CD4-positive, alpha-beta memory T cell (primary cell): Measurements from ENCODE around the gene FUT6. TPM values are rescaled to one million over a fixed set of nuclear protein-coding genes. Genes with fewer than 3 reads are reported as not detected.

Source experiments
- CTCF ChIA-PET: fragments of 350-600 bp; sonication (Branson Sonifier 250); formaldehyde crosslinking; loops from one replicate; lab custom pipeline; 2021; ENCODE audit warnings: inconsistent platforms; ENCODE audit not compliant: partially characterized antibody; lab: Charles Lee
- POLR2A ChIA-PET: fragments of 350-600 bp; sonication (Branson Sonifier 250); formaldehyde crosslinking; loops from one replicate; lab custom pipeline; 2021; ENCODE audit not compliant: partially characterized antibody; lab: Charles Lee
- DNase-seq, 5 donors: peaks; one replicate each; pipeline versions ENCODE4 v3.0.0 to v3.0.0-alpha.2; 2020 to 2022; ENCODE audit warnings: mixed read lengths in 1 of 5
- H3K27ac ChIP-seq: one replicate; pipeline ENCODE4 v1.7.0; 2013; ENCODE audit warnings: low read depth, low read length
- H3K27me3 ChIP-seq: 2 replicates; pipeline ENCODE4 v1.7.0; 2013; ENCODE audit warnings: mild to moderate bottlenecking, low read length, moderate library complexity; ENCODE audit not compliant: insufficient read depth
- H3K36me3 ChIP-seq: 2 replicates; pipeline ENCODE4 v1.7.0; 2013; ENCODE audit warnings: mild to moderate bottlenecking, low read length, moderate library complexity; ENCODE audit not compliant: insufficient read depth
- H3K4me1 ChIP-seq: 2 replicates; pipeline ENCODE4 v1.7.0; 2013; ENCODE audit warnings: mild to moderate bottlenecking, low read length, moderate library complexity; ENCODE audit not compliant: insufficient read depth
- H3K4me3 ChIP-seq, 2 donors: one replicate each; pipeline ENCODE4 v1.7.0; 2013; ENCODE audit warnings: low read length in 2 of 2, mild to moderate bottlenecking in 1 of 2
- H3K9me3 ChIP-seq, 2 donors: one replicate each; pipeline ENCODE4 v1.7.0; 2013; ENCODE audit warnings: low read length in 2 of 2, control low read depth in 1 of 2; ENCODE audit not compliant: control insufficient read depth in 1 of 2
- H3K27ac Mint-ChIP-seq, 7 donors: one replicate each; pipeline ENCODE4 v1.8.0; 2020 to 2021; ENCODE audit warnings: mixed read lengths in 7 of 7, mild to moderate bottlenecking in 6 of 7, inconsistent platforms in 3 of 7, moderate library complexity in 3 of 7
- H3K27me3 Mint-ChIP-seq, 2 donors: one replicate each; pipeline ENCODE4 v1.8.0; 2020 to 2021; ENCODE audit warnings: mixed read lengths in 2 of 2
- H3K36me3 Mint-ChIP-seq, 2 donors: one replicate each; pipeline ENCODE4 v1.8.0; 2020 to 2021; ENCODE audit warnings: mixed read lengths in 2 of 2, inconsistent platforms in 1 of 2, mild to moderate bottlenecking in 1 of 2
- H3K4me1 Mint-ChIP-seq, 4 donors: one replicate each; pipeline ENCODE4 v1.8.0; 2020 to 2021; ENCODE audit warnings: mixed read lengths in 4 of 4, mild to moderate bottlenecking in 1 of 4
- H3K4me3 Mint-ChIP-seq, 8 donors: one replicate each; pipeline ENCODE4 v1.8.0; 2020 to 2021; ENCODE audit warnings: mixed read lengths in 8 of 8, mild to moderate bottlenecking in 7 of 8, moderate library complexity in 6 of 8, inconsistent platforms in 3 of 8
- H3K9me3 Mint-ChIP-seq, 8 donors: one replicate each; pipeline ENCODE4 v1.8.0; 2020 to 2021; ENCODE audit warnings: mixed read lengths in 8 of 8, mild to moderate bottlenecking in 5 of 8, inconsistent platforms in 3 of 8, moderate library complexity in 1 of 8
- intact Hi-C: fragments of 100-400 bp; cut with micrococcal nuclease; formaldehyde crosslinking; loops from one replicate; pipeline ENCODE4 v1.15.1; 2023
- polyA plus RNA-seq, 2 donors: library from polyadenylated mRNA; unstranded; fragments of 300-500 nt; fragmentation: Illumina TruSeq; gene quantifications; one replicate each; pipeline ENCODE4 v1.2.3, GENCODE V29; 2021
- total RNA-seq, 2 experiments: library from RNA; stranded (reverse); gene quantifications; one replicate each; pipeline ENCODE4 v1.2.3, GENCODE V29; 2021

Gene FUT6
- total and polyA plus RNA-seq, 4 experiments from 2014 or later: not detected

GRCh38 chr19:5806905-5807304 lies 32.6 kb downstream of the FUT6 start:
- no peaks in the 10 kb centered on the region for H3K27me3 ChIP-seq
- POLR2A ChIA-PET: interaction anchor here (1.4 kb wide), 1 partner anchor 16 kb away, joined by 5 read pairs; the partner anchor contains the start of gene DUS3L
- no peaks in the 10 kb centered on the region for H3K36me3 ChIP-seq
- H3K27ac Mint-ChIP-seq: peak overlapping the region in 2 of 7 donors; percentile 42 to 63
- no peaks in the 10 kb centered on the region for H3K36me3 Mint-ChIP-seq
- H3K27ac ChIP-seq: no peak overlapping the region
- peaks cover 19% of the 10 kb centered on the region for H3K4me1 ChIP-seq
- H3K4me3 Mint-ChIP-seq: peak overlapping the region in 2 of 8 donors; percentile 25 to 27
- DNase-seq: no peak
- intact Hi-C loops: no loop called here
- CTCF ChIA-PET: interaction anchor here (0.8 to 1.8 kb wide), 4 partner anchors 12 to 215 kb away, joined by 3 to 12 read pairs (median 6); no protein-coding TSS in a partner anchor
- H3K9me3 Mint-ChIP-seq: no peaks in the 10 kb centered on the region
- H3K4me3 ChIP-seq: no peak overlapping the region
- no peaks in the 10 kb centered on the region for H3K9me3 ChIP-seq
- H3K4me1 Mint-ChIP-seq: peaks cover 5 to 27% (median 13%) of the 10 kb centered on the region in 4 donors
- H3K27me3 Mint-ChIP-seq: peaks cover 4 to 6% of the 10 kb centered on the region in 2 donors

GRCh38 chr19:5806133-5806489 lies 33.4 kb downstream of the FUT6 start:
- POLR2A ChIA-PET: interaction anchor here (1.4 kb wide), 1 partner anchor 16 kb away, joined by 5 read pairs; the partner anchor contains the start of gene DUS3L
- no peaks in the 10 kb centered on the region for H3K9me3 ChIP-seq
- H3K4me3 Mint-ChIP-seq: no peak overlapping the region

GRCh38 chr19:5805462-5806132 lies 33.9 kb downstream of the FUT6 start:
- Mint-ChIP-seq H3K27me3 (peaks cover 7 to 8% of the 10 kb centered on the region in 2 donors), H3K36me3 (no peaks in the 10 kb centered on the region), H3K27ac (peak overlapping the region in 6 of 7 donors; percentile 13 to 79 (median 36)), H3K4me1 (peaks cover 6 to 30% (median 15%) of the 10 kb centered on the region in 4 donors), H3K9me3 (no peaks in the 10 kb centered on the region), H3K4me3 (peak overlapping the region; percentile 25 to 64 (median 54))
- Histone ChIP-seq H3K27me3 (no peaks in the 10 kb centered on the region), H3K9me3 (no peaks in the 10 kb centered on the region), H3K36me3 (no peaks in the 10 kb centered on the region), H3K4me3 (no peak overlapping the region), H3K4me1 (peaks cover 20% of the 10 kb centered on the region), H3K27ac (no peak overlapping the region)
- ChIA-PET POLR2A (interaction anchor here (1.4 kb wide), 1 partner anchor 15 kb away, joined by 5 read pairs; the partner anchor contains the start of gene DUS3L), CTCF (interaction anchor here (1.2 to 1.8 kb wide), 2 partner anchors 11 to 217 kb away, joined by 4 to 12 read pairs; no protein-coding TSS in a partner anchor)
- intact Hi-C loops: loop anchor here (2.0 kb wide), 2 partner anchors 15 to 23 kb away; partner anchors contain the start of gene DUS3L
- DNase-seq: peak; percentile 45 to 73 (median 54)

More at GRCh38 chr19:5806133-5806489, 33.4 kb downstream of the FUT6 start:
- Mint-ChIP-seq H3K27me3 (peaks cover 7% of the 10 kb centered on the region in 2 donors), H3K36me3 (no peaks in the 10 kb centered on the region), H3K4me1 (peaks cover 6 to 30% (median 15%) of the 10 kb centered on the region in 4 donors), H3K9me3 (no peaks in the 10 kb centered on the region), H3K27ac (peak overlapping the region in 3 of 7 donors; percentile 31 to 79 (median 63))
- no peak for DNase-seq
- intact Hi-C loops: no loop called here
- CTCF ChIA-PET: interaction anchor here (0.8 to 1.8 kb wide), 4 partner anchors 12 to 216 kb away, joined by 3 to 12 read pairs (median 6); no protein-coding TSS in a partner anchor
- H3K27me3 ChIP-seq: no peaks in the 10 kb centered on the region
- H3K4me3 ChIP-seq: no peak overlapping the region
- no peak overlapping the region for H3K27ac ChIP-seq
- peaks cover 20% of the 10 kb centered on the region for H3K4me1 ChIP-seq
- H3K36me3 ChIP-seq: no peaks in the 10 kb centered on the region

GRCh38 chr19:5804516-5805461 lies 34.7 kb downstream of the FUT6 start, which contains the start of gene NRTN:
Gene NRTN, plus strand, starts transcription at chr19:5805067. Its CDS starts 19,099 bp downstream, at chr19:5824166.
- ChIA-PET POLR2A (interaction anchor here (0.7 to 1.9 kb wide), 9 partner anchors 12 to 218 kb away, joined by 3 to 20 read pairs (median 4); partner anchors contain the start of genes DUS3L, NDUFA11, RPL36 and VMAC), CTCF (interaction anchor here (0.5 to 2.1 kb wide), 30 partner anchors 8 to 244 kb away, joined by 3 to 51 read pairs (median 5); partner anchors contain the start of genes CATSPERD, DUS3L, LONP1 and NDUFA11)
- peak in 3 of 5 donors; percentile 28 to 56 (median 42) for DNase-seq
- Histone ChIP-seq H3K27ac (peak within 1 kb of the TSS; percentile 15), H3K4me1 (peaks cover 20% of the 10 kb centered on the region), H3K9me3 (no peaks in the 10 kb centered on the region), H3K36me3 (no peaks in the 10 kb centered on the region), H3K27me3 (no peaks in the 10 kb centered on the region), H3K4me3 (peak within 1 kb of the TSS in 1 of 2 donors; percentile 40)
- Mint-ChIP-seq H3K27me3 (peaks cover 9 to 10% of the 10 kb centered on the region in 2 donors), H3K4me3 (peak within 1 kb of the TSS; percentile 49 to 91 (median 76)), H3K4me1 (peaks cover 6 to 30% (median 15%) of the 10 kb centered on the region in 4 donors), H3K36me3 (no peaks in the 10 kb centered on the region), H3K27ac (peak within 1 kb of the TSS; percentile 57 to 92 (median 87)), H3K9me3 (no peaks in the 10 kb centered on the region)
- intact Hi-C loops: loop anchor here (1.0 to 2.0 kb wide), 5 partner anchors 14 to 158 kb away; partner anchors contain the start of genes DUS3L and VMAC

- Histone ChIP-seq H3K27me3 (no peaks in the 10 kb centered on the region), H3K27ac (peak overlapping the region; percentile 19), H3K4me1 (peaks cover 20% of the 10 kb centered on the region), H3K9me3 (no peaks in the 10 kb centered on the region), H3K36me3 (no peaks in the 10 kb centered on the region), H3K4me3 (peak overlapping the region in 1 of 2 donors; percentile 40)
- Mint-ChIP-seq H3K4me3 (peak overlapping the region; percentile 59 to 91 (median 76)), H3K36me3 (no peaks in the 10 kb centered on the region), H3K27me3 (peaks cover 13 to 14% of the 10 kb centered on the region in 2 donors), H3K27ac (peak overlapping the region; percentile 57 to 92 (median 87)), H3K9me3 (no peaks in the 10 kb centered on the region), H3K4me1 (peaks cover 6 to 30% (median 15%) of the 10 kb centered on the region in 4 donors)
- intact Hi-C loops: loop anchor here (1.0 to 2.0 kb wide), 5 partner anchors 13 to 158 kb away; partner anchors contain the start of genes DUS3L and VMAC
- POLR2A ChIA-PET: interaction anchor here (0.7 to 1.9 kb wide), 9 partner anchors 11 to 219 kb away, joined by 3 to 20 read pairs (median 4); partner anchors contain the start of genes DUS3L, NDUFA11, RPL36 and VMAC
- CTCF ChIA-PET: interaction anchor here (0.5 to 2.1 kb wide), 33 partner anchors 9 to 245 kb away, joined by 3 to 51 read pairs (median 5); partner anchors contain the start of genes CATSPERD, DUS3L, LONP1 and NDUFA11
- peak; percentile 89 to 93 (median 91) for DNase-seq
Measured at GRCh38 chr19:5803752-5804515, 35.6 kb downstream of the FUT6 start.
